SK-N-SH treated with all-trans-retinoic acid at 6 μM for 48 hours (cell line): ENCODE data around the gene THAP3.

Experiments used
- ATAC-seq: fragments of 200-7000 bp; cut with Tn5 transposase; 3 replicates; pipeline ENCODE4 v1.9.1; 2020; ENCODE audit warnings: mild to moderate bottlenecking, moderate library complexity
- BACH2 ChIP-seq: fragments of 250-450 bp; sonication (Bioruptor Pico); IDR thresholded peaks from 2 replicates; pipeline ENCODE4 v1.9.0; 2021; ENCODE audit warnings: mild to moderate bottlenecking, borderline replicate concordance
- CREB5 ChIP-seq: fragments of 250-450 bp; sonication (Bioruptor Pico); IDR thresholded peaks from 2 replicates; pipeline ENCODE4 v1.5.1; 2020; ENCODE audit warnings: low read depth, mild to moderate bottlenecking, moderate library complexity
- CSDC2 ChIP-seq: fragments of 250-450 bp; sonication (Bioruptor Pico); IDR thresholded peaks from 2 replicates; pipeline ENCODE4 v1.5.0; 2020; ENCODE audit warnings: mild to moderate bottlenecking, moderate library complexity
- CSRNP3 ChIP-seq: fragments of 250-450 bp; sonication (Bioruptor Pico); IDR thresholded peaks from 2 replicates; pipeline ENCODE4 v1.5.1; 2021; ENCODE audit warnings: mild to moderate bottlenecking, moderate library complexity
- ESRRG ChIP-seq: fragments of 250-450 bp; sonication (Bioruptor Pico); IDR thresholded peaks from 2 replicates; pipeline ENCODE4 v1.6.1; 2021; ENCODE audit warnings: mild to moderate bottlenecking
- GLIS3 ChIP-seq: fragments of 250-450 bp; sonication (Bioruptor Pico); IDR thresholded peaks from 2 replicates; pipeline ENCODE4 v1.5.0; 2020; ENCODE audit warnings: mild to moderate bottlenecking, moderate library complexity
- ISL1 ChIP-seq: fragments of 250-450 bp; sonication (Bioruptor Pico); IDR thresholded peaks from 2 replicates; pipeline ENCODE4 v2.1.2; 2022; ENCODE audit warnings: mild to moderate bottlenecking, moderate library complexity
- OSR1 ChIP-seq: fragments of 250-450 bp; sonication (Bioruptor Pico); IDR thresholded peaks from 2 replicates; pipeline ENCODE4 v1.8.0; 2022; ENCODE audit warnings: moderate library complexity, mild to moderate bottlenecking, inconsistent platforms
- PATZ1 ChIP-seq: fragments of 250-450 bp; sonication (Bioruptor Pico); IDR thresholded peaks from 2 replicates; pipeline ENCODE4 v1.8.0; 2020; ENCODE audit warnings: mild to moderate bottlenecking, moderate library complexity, borderline replicate concordance
- POU6F1 ChIP-seq: fragments of 250-450 bp; sonication (Bioruptor Pico); IDR thresholded peaks from 2 replicates; pipeline ENCODE4 v1.8.0; 2021; ENCODE audit warnings: low read depth, mild to moderate bottlenecking, moderate library complexity, borderline replicate concordance
- PPARA ChIP-seq: fragments of 250-450 bp; sonication (Bioruptor Pico); IDR thresholded peaks from 2 replicates; pipeline ENCODE4 v1.5.0; 2020; ENCODE audit warnings: mild to moderate bottlenecking, borderline replicate concordance
- RARB ChIP-seq: fragments of 250-450 bp; sonication (Bioruptor Pico); IDR thresholded peaks from 2 replicates; pipeline ENCODE4 v1.8.0; 2021; ENCODE audit warnings: mild to moderate bottlenecking, moderate library complexity
- TSHZ2 ChIP-seq: fragments of 250-450 bp; sonication (Bioruptor Pico); IDR thresholded peaks from 2 replicates; pipeline ENCODE4 v1.5.0; 2020; ENCODE audit warnings: mild to moderate bottlenecking, moderate library complexity
- ZFP30 ChIP-seq: fragments of 450-650 bp; formaldehyde crosslinking; IDR thresholded peaks from 2 replicates; pipeline ENCODE4 v1.5.0; 2022; ENCODE audit warnings: mild to moderate bottlenecking, moderate library complexity
- ZNF565 ChIP-seq: fragments of 450-650 bp; formaldehyde crosslinking; conservative IDR thresholded peaks from 2 replicates; pipeline ENCODE4 v1.5.0; 2020; ENCODE audit warnings: low read depth, mild to moderate bottlenecking, moderate library complexity
- ZNF70 ChIP-seq: fragments of 450-650 bp; formaldehyde crosslinking; IDR thresholded peaks from 2 replicates; pipeline ENCODE4 v1.5.0; 2020; ENCODE audit warnings: mild to moderate bottlenecking, moderate library complexity

Gene THAP3

GRCh38 chr1:6581561-6582305, 42.9 kb upstream of the THAP3 start (continued):
- TF ChIP-seq CREB5 (CRISPR knock-in tag) (no peak), ZNF565 (no peak), ESRRG (CRISPR knock-in tag) (no peak), ZNF70 (CRISPR knock-in tag) (no peak)

GRCh38 chr1:6582370-6582769, 42.3 kb upstream of the THAP3 start:
- no peak for ATAC-seq
- TF ChIP-seq CREB5 (CRISPR knock-in tag) (no peak), GLIS3 (CRISPR knock-in tag) (no peak), BACH2 (CRISPR knock-in tag) (no peak), TSHZ2 (CRISPR knock-in tag) (no peak), OSR1 (CRISPR knock-in tag) (no peak), POU6F1 (CRISPR knock-in tag) (no peak), CSDC2 (CRISPR knock-in tag) (no peak), PATZ1 (CRISPR knock-in tag) (no peak)

GRCh38 chr1:6584126-6585080, 40.3 kb upstream of the THAP3 start:
- no peak for TF ChIP-seq GLIS3 (CRISPR knock-in tag)
- no peak for TF ChIP-seq ISL1 (CRISPR knock-in tag)
- no peak for TF ChIP-seq PATZ1 (CRISPR knock-in tag)
- TF ChIP-seq CSDC2 (CRISPR knock-in tag), result no peak
- no peak for TF ChIP-seq CREB5 (CRISPR knock-in tag)
- TF ChIP-seq CSRNP3, result no peak
- no peak for TF ChIP-seq ESRRG (CRISPR knock-in tag)
- TF ChIP-seq ZNF565, result no peak
- no peak for TF ChIP-seq OSR1 (CRISPR knock-in tag)
- TF ChIP-seq PPARA (CRISPR knock-in tag), result no peak
- no peak for TF ChIP-seq ZFP30 (CRISPR knock-in tag)
- no peak for TF ChIP-seq RARB (CRISPR knock-in tag)
- TF ChIP-seq, all 23 proteins: peak for 0

More at GRCh38 chr1:6584126-6585080, 40.3 kb upstream of the THAP3 start:
- ATAC-seq, result no peak
